ENCODE data around the gene GLT6D1. TPM values are rescaled to one million over a fixed set of nuclear protein-coding genes. Genes with fewer than 3 reads are reported as not detected.

Gene GLT6D1, protein sequence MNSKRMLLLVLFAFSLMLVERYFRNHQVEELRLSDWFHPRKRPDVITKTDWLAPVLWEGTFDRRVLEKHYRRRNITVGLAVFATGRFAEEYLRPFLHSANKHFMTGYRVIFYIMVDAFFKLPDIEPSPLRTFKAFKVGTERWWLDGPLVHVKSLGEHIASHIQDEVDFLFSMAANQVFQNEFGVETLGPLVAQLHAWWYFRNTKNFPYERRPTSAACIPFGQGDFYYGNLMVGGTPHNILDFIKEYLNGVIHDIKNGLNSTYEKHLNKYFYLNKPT
- total RNA-seq: not detected in 2 replicates
- long read RNA-seq: 0 reads

DNA sequence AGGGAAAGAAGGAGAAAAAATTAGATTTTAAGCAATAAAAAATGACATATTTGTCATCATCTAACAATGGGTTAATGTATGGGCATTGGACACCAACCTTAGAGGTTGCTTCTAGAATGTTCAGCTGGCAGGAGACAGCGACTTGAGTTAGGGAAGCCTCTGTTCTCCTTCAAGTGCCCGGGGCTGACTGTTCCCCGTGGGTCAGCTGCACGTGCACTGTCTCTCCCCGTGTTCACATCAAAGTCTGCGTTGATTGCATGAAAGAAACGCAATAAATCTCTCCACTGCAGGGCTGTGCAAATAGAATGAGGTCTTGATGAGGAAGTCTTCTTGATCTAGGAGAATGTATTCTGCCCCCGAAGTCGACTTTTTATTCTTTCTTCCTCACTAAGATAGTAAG is at the start of gene GLT6D1:
GLT6D1 (minus strand) TSS at position 345 of the 400 bp plus-strand sequence. CDS start 353 bp downstream, outside the sequence.
- Mint-ChIP-seq H3K36me3 (ENCODE audit: low read depth) (no peaks in the 10 kb centered on the region), H3K27me3 (ENCODE audit: low read depth) (peaks cover 36% of the 10 kb centered on the region), H3K27ac (ENCODE audit: unreplicated experiment) (no peak within 1 kb of the TSS), H3K9me3 (peaks cover 3% of the 10 kb centered on the region), H3K4me1 (no peaks in the 10 kb centered on the region), H3K4me3 (no peak within 1 kb of the TSS)
- no peak for DNase-seq (ENCODE audit: low read depth, low spot score)
- TF ChIP-seq, protein P1, sequence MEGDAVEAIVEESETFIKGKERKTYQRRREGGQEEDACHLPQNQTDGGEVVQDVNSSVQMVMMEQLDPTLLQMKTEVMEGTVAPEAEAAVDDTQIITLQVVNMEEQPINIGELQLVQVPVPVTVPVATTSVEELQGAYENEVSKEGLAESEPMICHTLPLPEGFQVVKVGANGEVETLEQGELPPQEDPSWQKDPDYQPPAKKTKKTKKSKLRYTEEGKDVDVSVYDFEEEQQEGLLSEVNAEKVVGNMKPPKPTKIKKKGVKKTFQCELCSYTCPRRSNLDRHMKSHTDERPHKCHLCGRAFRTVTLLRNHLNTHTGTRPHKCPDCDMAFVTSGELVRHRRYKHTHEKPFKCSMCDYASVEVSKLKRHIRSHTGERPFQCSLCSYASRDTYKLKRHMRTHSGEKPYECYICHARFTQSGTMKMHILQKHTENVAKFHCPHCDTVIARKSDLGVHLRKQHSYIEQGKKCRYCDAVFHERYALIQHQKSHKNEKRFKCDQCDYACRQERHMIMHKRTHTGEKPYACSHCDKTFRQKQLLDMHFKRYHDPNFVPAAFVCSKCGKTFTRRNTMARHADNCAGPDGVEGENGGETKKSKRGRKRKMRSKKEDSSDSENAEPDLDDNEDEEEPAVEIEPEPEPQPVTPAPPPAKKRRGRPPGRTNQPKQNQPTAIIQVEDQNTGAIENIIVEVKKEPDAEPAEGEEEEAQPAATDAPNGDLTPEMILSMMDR (conservative IDR thresholded peaks at IDR 0.05): no peak

GRCh38 chr9:135689011-135689410 is 49.7 kb upstream of the GLT6D1 start:
- DNase-seq (ENCODE audit: low read depth, low spot score): no peak
- Mint-ChIP-seq H3K27me3 (ENCODE audit: low read depth) (no peaks in the 10 kb centered on the region), H3K4me3 (no peak overlapping the region), H3K9me3 (no peaks in the 10 kb centered on the region), H3K36me3 (ENCODE audit: low read depth) (no peaks in the 10 kb centered on the region), H3K27ac (ENCODE audit: unreplicated experiment) (no peak overlapping the region), H3K4me1 (no peaks in the 10 kb centered on the region)
- TF ChIP-seq, protein P1 (conservative IDR thresholded peaks at IDR 0.05): no peak

- no peak for DNase-seq (ENCODE audit: low read depth, low spot score)
- Mint-ChIP-seq H3K4me3 (no peak overlapping the region), H3K27me3 (ENCODE audit: low read depth) (no peaks in the 10 kb centered on the region), H3K36me3 (ENCODE audit: low read depth) (no peaks in the 10 kb centered on the region), H3K27ac (ENCODE audit: unreplicated experiment) (no peak overlapping the region), H3K9me3 (no peaks in the 10 kb centered on the region), H3K4me1 (no peaks in the 10 kb centered on the region)
- TF ChIP-seq, protein P1 (conservative IDR thresholded peaks at IDR 0.05): no peak
Observed at GRCh38 chr9:135687216-135687615, 47.9 kb upstream of the GLT6D1 start.

GRCh38 chr9:135684691-135685090 is 45.4 kb upstream of the GLT6D1 start:
- Mint-ChIP-seq H3K27ac (ENCODE audit: unreplicated experiment) (no peak overlapping the region), H3K4me3 (no peak overlapping the region), H3K4me1 (no peaks in the 10 kb centered on the region), H3K27me3 (ENCODE audit: low read depth) (peaks cover 8% of the 10 kb centered on the region), H3K9me3 (no peaks in the 10 kb centered on the region), H3K36me3 (ENCODE audit: low read depth) (no peaks in the 10 kb centered on the region)
- no peak for DNase-seq (ENCODE audit: low read depth, low spot score)
- TF ChIP-seq, protein P1 (conservative IDR thresholded peaks at IDR 0.05): no peak

GRCh38 chr9:135683401-135684034 is 44.2 kb upstream of the GLT6D1 start:
- DNase-seq (ENCODE audit: low read depth, low spot score): no peak
- no peaks in the 10 kb centered on the region for H3K4me1 Mint-ChIP-seq
- H3K9me3 Mint-ChIP-seq: no peaks in the 10 kb centered on the region
- peaks cover 8% of the 10 kb centered on the region for H3K27me3 Mint-ChIP-seq (ENCODE audit: low read depth)
- H3K36me3 Mint-ChIP-seq (ENCODE audit: low read depth): no peaks in the 10 kb centered on the region
- H3K4me3 Mint-ChIP-seq: no peak overlapping the region
- H3K27ac Mint-ChIP-seq (ENCODE audit: unreplicated experiment): no peak overlapping the region
- TF ChIP-seq, protein P1 (conservative IDR thresholded peaks at IDR 0.05): no peak

Data from neural crest cell (in vitro differentiated cells).